Sigmoid colon (tissue), 7 donors: ENCODE results near the gene AKAP7. TPM values are rescaled to one million over a fixed set of nuclear protein-coding genes. Genes with fewer than 3 reads are reported as not detected.

Experiments
- DNase-seq: peaks from one replicate; pipeline ENCODE4 v3.0.0-alpha.2; 2019
- H3K27ac ChIP-seq, 4 donors: fragments of 200-600 bp; sonication (generic); one replicate each; pipeline ENCODE4 v1.5.1; 2016 to 2019; ENCODE audit warnings: mild to moderate bottlenecking in 1 of 4
- H3K27me3 ChIP-seq, 3 donors: fragments of 200-600 bp; sonication (generic); one replicate each; pipeline ENCODE4 v1.5.1; 2019; ENCODE audit warnings: mild to moderate bottlenecking in 1 of 3
- H3K36me3 ChIP-seq, 4 donors: fragments of 200-600 bp; sonication (generic); one replicate each; pipeline ENCODE4 v1.5.1; 2016 to 2019
- H3K4me1 ChIP-seq, 4 donors: fragments of 200-600 bp; sonication (generic); one replicate each; pipeline ENCODE4 v1.5.1; 2017 to 2019
- H3K4me3 ChIP-seq, 4 donors: fragments of 200-600 bp; sonication (generic); one replicate each; pipeline ENCODE4 v1.5.1; 2017 to 2019; ENCODE audit warnings: mild to moderate bottlenecking in 2 of 4, moderate library complexity in 1 of 4
- H3K9me3 ChIP-seq, 4 donors: fragments of 200-600 bp in 3 of 4; sonication (generic) in 3 of 4; one replicate each; pipeline versions ENCODE4 v1.5.1 to v1.6.1; 2013 to 2019
- EP300 ChIP-seq, 4 donors: sonication (generic); formaldehyde crosslinking; IDR thresholded peaks; one replicate each; pipeline ENCODE4 v1.6.1; 2017; ENCODE audit warnings: antibody characterized with exemption in 4 of 4
- POLR2A ChIP-seq, 2 donors: fragments of 450-650 bp; IDR thresholded peaks; one replicate each; pipeline ENCODE4 v1.6.1; 2016; ENCODE audit warnings: antibody characterized with exemption in 2 of 2, mild to moderate bottlenecking in 2 of 2, moderate library complexity in 2 of 2
- POLR2AphosphoS5 ChIP-seq, 4 donors: sonication (generic); formaldehyde crosslinking; IDR thresholded peaks; one replicate each; pipeline ENCODE4 v1.6.1; 2017; ENCODE audit warnings: antibody characterized with exemption in 4 of 4
- WGBS, 2 donors: extraction: QIAGEN DNeasy Blood & Tissue Kit; methylation state at CpG; one replicate each; pipeline ENCODE4 v1.1.7; 2013; 5-methylcytosine and 5-hydroxymethylcytosine counted together
- intact Hi-C: fragments of 100-400 bp; cut with DNase I; formaldehyde crosslinking; loops from one replicate; pipeline ENCODE4 v1.15.1; 2023
- polyA plus RNA-seq, 3 donors: library from polyadenylated mRNA; stranded (reverse); fragments of 200-250 nt; gene quantifications; one replicate each; pipeline ENCODE4 v1.2.3, GENCODE V29; 2013
- total RNA-seq, 4 donors: library from RNA; depleted of rRNA; stranded (reverse); fragments of >200 nt; gene quantifications; one replicate each; pipeline ENCODE4 v1.1.0, GENCODE V29; 2016
- TF ChIP-seq, protein P1 (sequence below), 4 experiments: fragments of 450-650 bp in 3 of 4; fragments of 200-600 bp in 1 of 4; IDR thresholded peaks; one replicate each; pipeline ENCODE4 v1.5.1; 2016 to 2019; ENCODE audit warnings: antibody characterized with exemption in 4 of 4, mild to moderate bottlenecking in 3 of 4, moderate library complexity in 2 of 4
- donor health status: healthy with polysubstance abuse.
- donor health status: Bipolar disorder and iron deficiency.
- donor health status: healthy.

Gene AKAP7
- total and polyA plus RNA-seq, 7 donors = 7.9 to 23.8 (median 18.7) TPM

DNA sequence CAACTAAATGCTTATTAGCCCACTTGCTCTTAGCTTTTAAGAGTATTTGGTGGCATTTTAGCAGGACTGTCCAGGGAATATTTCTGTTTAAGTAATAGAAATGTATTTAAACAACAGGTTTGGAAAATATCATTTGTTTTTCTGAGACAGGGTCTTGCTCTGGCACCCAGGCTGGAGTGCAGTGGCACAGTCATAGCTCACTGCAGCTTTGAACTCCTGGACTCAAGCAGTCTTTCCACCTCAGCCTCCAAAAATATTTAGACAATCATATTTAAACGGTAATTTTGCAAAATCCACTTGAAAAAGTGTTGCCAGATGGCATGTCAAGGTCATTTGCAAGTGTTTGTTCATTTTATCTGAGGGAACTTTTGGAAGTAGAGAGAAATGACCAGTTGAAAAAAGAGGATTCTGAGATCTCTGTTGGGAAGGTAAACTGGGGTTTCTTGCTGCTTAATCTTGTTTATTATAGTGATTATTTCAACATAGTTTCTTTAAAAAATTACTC, 25.0 kb downstream of the AKAP7 start:
- 45 to 53% methylated on average over 1 of the region's 1 CpG for WGBS, 2 donors
- intact Hi-C loops = no loop called here

GRCh38 chr6:131161987-131162386, 26.7 kb downstream of the AKAP7 start:
- no peak for TF ChIP-seq POLR2AphosphoS5 (IDR thresholded peaks at IDR 0.05)
- no peak for TF ChIP-seq EP300 (IDR thresholded peaks at IDR 0.05)
- TF ChIP-seq, protein P1, sequence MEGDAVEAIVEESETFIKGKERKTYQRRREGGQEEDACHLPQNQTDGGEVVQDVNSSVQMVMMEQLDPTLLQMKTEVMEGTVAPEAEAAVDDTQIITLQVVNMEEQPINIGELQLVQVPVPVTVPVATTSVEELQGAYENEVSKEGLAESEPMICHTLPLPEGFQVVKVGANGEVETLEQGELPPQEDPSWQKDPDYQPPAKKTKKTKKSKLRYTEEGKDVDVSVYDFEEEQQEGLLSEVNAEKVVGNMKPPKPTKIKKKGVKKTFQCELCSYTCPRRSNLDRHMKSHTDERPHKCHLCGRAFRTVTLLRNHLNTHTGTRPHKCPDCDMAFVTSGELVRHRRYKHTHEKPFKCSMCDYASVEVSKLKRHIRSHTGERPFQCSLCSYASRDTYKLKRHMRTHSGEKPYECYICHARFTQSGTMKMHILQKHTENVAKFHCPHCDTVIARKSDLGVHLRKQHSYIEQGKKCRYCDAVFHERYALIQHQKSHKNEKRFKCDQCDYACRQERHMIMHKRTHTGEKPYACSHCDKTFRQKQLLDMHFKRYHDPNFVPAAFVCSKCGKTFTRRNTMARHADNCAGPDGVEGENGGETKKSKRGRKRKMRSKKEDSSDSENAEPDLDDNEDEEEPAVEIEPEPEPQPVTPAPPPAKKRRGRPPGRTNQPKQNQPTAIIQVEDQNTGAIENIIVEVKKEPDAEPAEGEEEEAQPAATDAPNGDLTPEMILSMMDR (IDR thresholded peaks at IDR 0.05) = no peak
- TF ChIP-seq POLR2A (IDR thresholded peaks at IDR 0.05) = no peak

More for the DNA sequence above, 25.0 kb downstream of the AKAP7 start:
- Histone ChIP-seq H3K4me1 (no peaks in the 10 kb centered on the region), H3K9me3 (no peaks in the 10 kb centered on the region), H3K27ac (no peak overlapping the region), H3K36me3 (peaks cover 0 to 25% (median 0%) of the 10 kb centered on the region in 4 donors), H3K27me3 (no peaks in the 10 kb centered on the region), H3K4me3 (no peak overlapping the region)
- TF ChIP-seq, protein P1 (IDR thresholded peaks at IDR 0.05) = no peak
- TF ChIP-seq EP300 (IDR thresholded peaks at IDR 0.05) (no peak), POLR2A (IDR thresholded peaks at IDR 0.05) (no peak), POLR2AphosphoS5 (IDR thresholded peaks at IDR 0.05) (no peak)
- no peak for DNase-seq

GRCh38 chr6:131163886-131164285, 28.6 kb downstream of the AKAP7 start:
- TF ChIP-seq EP300 (IDR thresholded peaks at IDR 0.05) = no peak
- no peak for TF ChIP-seq POLR2A (IDR thresholded peaks at IDR 0.05)
- TF ChIP-seq, protein P1 (IDR thresholded peaks at IDR 0.05) = no peak
- no peak for TF ChIP-seq POLR2AphosphoS5 (IDR thresholded peaks at IDR 0.05)
- H3K27ac ChIP-seq = peak overlapping the region in 3 of 4 donors; percentile 2 to 15 (median 15)
- 86 to 95% methylated on average over 1 of the region's 1 CpG for WGBS, 2 donors
- no peak overlapping the region for H3K4me3 ChIP-seq
- no peaks in the 10 kb centered on the region for H3K4me1 ChIP-seq
- no peaks in the 10 kb centered on the region for H3K9me3 ChIP-seq
- intact Hi-C loops = loop anchor here (2.0 kb wide), 1 partner anchor 277 kb away; no protein-coding TSS in a partner anchor
- DNase-seq = no peak
- peaks cover 0 to 40% (median 1%) of the 10 kb centered on the region in 4 donors for H3K36me3 ChIP-seq
- no peaks in the 10 kb centered on the region for H3K27me3 ChIP-seq

More at GRCh38 chr6:131161987-131162386, 26.7 kb downstream of the AKAP7 start:
- H3K4me3 ChIP-seq = no peak overlapping the region
- DNase-seq = no peak
- WGBS, 2 donors = 98% methylated on average over 3 of the region's 3 CpGs
- H3K27me3 ChIP-seq = no peaks in the 10 kb centered on the region
- no peaks in the 10 kb centered on the region for H3K4me1 ChIP-seq
- intact Hi-C loops = no loop called here
- H3K9me3 ChIP-seq = no peaks in the 10 kb centered on the region
- peaks cover 0 to 33% (median 0%) of the 10 kb centered on the region in 4 donors for H3K36me3 ChIP-seq
- no peak overlapping the region for H3K27ac ChIP-seq

- H3K4me3 ChIP-seq = no peak overlapping the region
- peaks cover 0 to 44% (median 4%) of the 10 kb centered on the region in 4 donors for H3K36me3 ChIP-seq
- intact Hi-C loops = loop anchor here (2.0 kb wide), 1 partner anchor 278 kb away; no protein-coding TSS in a partner anchor
- DNase-seq = no peak
- no peaks in the 10 kb centered on the region for H3K9me3 ChIP-seq
- H3K27ac ChIP-seq = peak overlapping the region in 2 of 4 donors; percentile 2 to 15
- 38 to 74% methylated on average over 2 of the region's 2 CpGs for WGBS, 2 donors
- H3K27me3 ChIP-seq = no peaks in the 10 kb centered on the region
- TF ChIP-seq POLR2A (IDR thresholded peaks at IDR 0.05) (no peak), POLR2AphosphoS5 (IDR thresholded peaks at IDR 0.05) (no peak), EP300 (IDR thresholded peaks at IDR 0.05) (no peak)
- TF ChIP-seq, protein P1 (IDR thresholded peaks at IDR 0.05) = no peak
- H3K4me1 ChIP-seq = no peaks in the 10 kb centered on the region
Measured at GRCh38 chr6:131164506-131164905, 29.2 kb downstream of the AKAP7 start.
